Stomach smooth muscle (tissue), 2 donors: ENCODE data around the gene TEDDM1.
A peak's percentile ranks its signal among the peaks of the same experiment; 100 is the strongest.

Experiments used
- H3K27ac ChIP-seq: one replicate; pipeline ENCODE4 v1.7.0; 2013; ENCODE audit warnings: mild to moderate bottlenecking, low read length, inconsistent platforms
- H3K27me3 ChIP-seq, 2 donors: one replicate each; pipeline ENCODE4 v1.7.0; 2013; ENCODE audit warnings: low read length in 2 of 2; ENCODE audit not compliant: insufficient read depth in 2 of 2, control insufficient read depth in 1 of 2
- H3K36me3 ChIP-seq, 2 donors: one replicate each; pipeline ENCODE4 v1.7.0; 2013; ENCODE audit warnings: low read length in 2 of 2; ENCODE audit not compliant: control insufficient read depth in 2 of 2, insufficient read depth in 2 of 2
- H3K4me1 ChIP-seq: one replicate; pipeline ENCODE4 v1.7.0; 2013; ENCODE audit warnings: low read length; ENCODE audit not compliant: control insufficient read depth, insufficient read depth
- H3K4me3 ChIP-seq, 2 donors: one replicate each; pipeline ENCODE4 v1.7.0; 2013; ENCODE audit warnings: low read length in 2 of 2
- H3K9ac ChIP-seq, 2 donors: one replicate each; pipeline ENCODE4 v1.7.0; 2013; ENCODE audit warnings: low read length in 2 of 2, mild to moderate bottlenecking in 1 of 2
- H3K9me3 ChIP-seq, 2 donors: one replicate each; pipeline ENCODE4 v1.7.0; 2013; ENCODE audit warnings: low read length in 2 of 2; ENCODE audit not compliant: control insufficient read depth in 2 of 2
- donor health status: healthy.
- donor health status: Pancreatic carcinoma.

The TEDDM1 gene

DNA sequence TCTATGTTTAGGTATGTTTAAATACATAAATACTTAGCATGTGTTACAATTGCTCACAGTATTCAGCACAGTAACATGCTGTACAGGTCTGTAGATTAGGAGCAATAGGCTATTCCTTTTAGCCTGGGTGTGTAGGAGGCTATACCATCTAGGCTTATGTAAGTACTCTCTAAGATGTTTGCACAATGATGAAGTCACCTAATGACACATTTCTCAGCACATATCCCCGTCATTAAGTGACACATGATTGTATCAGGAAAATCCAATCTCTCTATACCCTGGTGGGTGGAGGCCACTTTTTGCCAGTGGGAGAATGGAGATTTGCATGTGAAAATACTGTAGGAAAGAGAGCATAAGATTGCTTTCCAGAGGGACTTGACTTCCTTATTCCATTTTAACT lies 5.5 kb upstream of the TEDDM1 start:
- H3K9ac ChIP-seq: no peak overlapping the region
- H3K27me3 ChIP-seq: peaks cover 0 to 5% of the 10 kb centered on the region in 2 donors
- H3K4me1 ChIP-seq: peaks cover 3% of the 10 kb centered on the region
- no peaks in the 10 kb centered on the region for H3K36me3 ChIP-seq
- no peak overlapping the region for H3K27ac ChIP-seq
- no peak overlapping the region for H3K4me3 ChIP-seq
- H3K9me3 ChIP-seq: peaks cover 0 to 4% of the 10 kb centered on the region in 2 donors

DNA sequence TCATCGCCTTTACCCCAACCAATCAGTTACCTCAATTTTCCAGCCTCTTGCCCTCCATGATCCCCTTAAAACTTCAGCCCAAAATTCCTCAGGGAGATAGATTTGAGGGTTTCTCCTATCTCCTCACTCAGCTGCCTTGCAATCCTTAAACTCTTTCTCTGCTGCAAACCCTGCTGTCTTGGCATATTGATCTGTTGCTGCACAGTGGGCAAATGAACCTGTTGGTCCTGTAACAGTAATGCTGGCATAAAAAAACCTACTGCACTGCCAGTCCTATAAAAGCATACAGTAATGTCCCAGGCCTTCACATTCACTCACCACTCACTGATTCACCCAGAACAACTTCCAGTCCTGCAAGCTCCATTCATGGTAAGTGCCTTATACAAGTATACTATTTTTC lies 5.1 kb upstream of the TEDDM1 start:
- H3K27ac ChIP-seq: no peak overlapping the region
- peaks cover 0 to 5% of the 10 kb centered on the region in 2 donors for H3K27me3 ChIP-seq
- H3K9ac ChIP-seq: no peak overlapping the region

DNA sequence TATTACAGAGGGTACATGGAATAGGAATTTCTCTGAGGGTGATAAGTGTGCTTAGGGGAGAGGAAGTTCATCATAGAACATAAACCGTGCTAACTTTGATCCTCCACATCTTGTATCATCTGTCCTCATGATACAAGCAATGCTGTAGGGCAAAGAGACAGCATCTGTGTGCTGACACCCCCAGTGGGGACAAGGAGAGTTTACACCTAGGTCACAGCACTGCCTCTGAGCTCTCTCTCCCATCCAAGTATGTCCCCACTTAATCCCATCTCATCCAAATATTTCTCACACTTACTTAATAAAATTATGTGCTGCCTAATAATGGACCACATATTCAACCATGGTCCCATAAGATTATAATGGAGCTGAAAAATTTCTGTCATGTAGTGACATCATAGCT lies 4.3 kb upstream of the TEDDM1 start:
- Histone ChIP-seq H3K9me3 (peaks cover 0 to 4% of the 10 kb centered on the region in 2 donors), H3K27me3 (peaks cover 0 to 5% of the 10 kb centered on the region in 2 donors), H3K9ac (no peak overlapping the region), H3K4me1 (no peaks in the 10 kb centered on the region), H3K36me3 (no peaks in the 10 kb centered on the region), H3K4me3 (no peak overlapping the region), H3K27ac (no peak overlapping the region)

More for the DNA sequence above, 5.1 kb upstream of the TEDDM1 start:
- H3K9me3 ChIP-seq: peaks cover 0 to 4% of the 10 kb centered on the region in 2 donors
- no peak overlapping the region for H3K4me3 ChIP-seq
- peaks cover 3% of the 10 kb centered on the region for H3K4me1 ChIP-seq
- no peaks in the 10 kb centered on the region for H3K36me3 ChIP-seq

DNA sequence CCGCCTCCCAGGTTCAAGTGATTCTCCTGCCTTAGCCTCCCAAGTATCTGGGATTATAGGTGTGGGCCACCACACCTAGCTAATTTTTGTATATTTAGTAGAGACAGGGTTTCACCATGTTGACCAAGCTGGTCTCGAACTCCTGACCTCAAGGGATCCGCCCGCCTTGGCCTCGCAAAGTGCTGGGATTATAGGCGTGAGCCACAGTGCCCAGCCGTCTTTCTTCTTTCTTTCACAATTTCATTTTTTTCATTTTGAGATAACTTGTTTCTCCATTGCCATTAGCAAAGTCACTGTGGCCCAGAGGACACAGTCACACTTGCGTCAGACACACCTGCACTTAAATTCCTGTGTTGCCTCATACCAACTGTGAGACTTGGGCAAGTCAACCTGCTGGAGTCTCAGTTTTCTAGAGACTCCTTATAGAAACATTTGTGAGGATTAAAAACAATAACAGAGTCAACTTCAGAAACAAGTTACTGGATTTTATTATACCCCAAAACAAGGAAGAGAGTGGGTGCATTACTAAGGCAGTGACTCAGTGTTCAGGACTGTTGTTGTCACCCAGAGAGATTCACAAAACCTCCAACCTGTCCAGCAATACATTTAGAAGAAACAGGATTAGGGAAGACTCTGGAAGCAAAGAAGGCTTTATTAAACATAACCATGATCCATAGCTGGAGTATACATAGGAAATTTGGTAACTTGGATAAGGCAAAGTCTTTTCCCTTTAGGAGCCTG lies 2.6 kb downstream of the TEDDM1 start:
- no peak overlapping the region for H3K27ac ChIP-seq
- H3K4me1 ChIP-seq: peaks cover 3% of the 10 kb centered on the region
- no peaks in the 10 kb centered on the region for H3K9me3 ChIP-seq
- no peaks in the 10 kb centered on the region for H3K27me3 ChIP-seq
- H3K4me3 ChIP-seq: no peak overlapping the region
- H3K36me3 ChIP-seq: no peaks in the 10 kb centered on the region
- no peak overlapping the region for H3K9ac ChIP-seq

DNA sequence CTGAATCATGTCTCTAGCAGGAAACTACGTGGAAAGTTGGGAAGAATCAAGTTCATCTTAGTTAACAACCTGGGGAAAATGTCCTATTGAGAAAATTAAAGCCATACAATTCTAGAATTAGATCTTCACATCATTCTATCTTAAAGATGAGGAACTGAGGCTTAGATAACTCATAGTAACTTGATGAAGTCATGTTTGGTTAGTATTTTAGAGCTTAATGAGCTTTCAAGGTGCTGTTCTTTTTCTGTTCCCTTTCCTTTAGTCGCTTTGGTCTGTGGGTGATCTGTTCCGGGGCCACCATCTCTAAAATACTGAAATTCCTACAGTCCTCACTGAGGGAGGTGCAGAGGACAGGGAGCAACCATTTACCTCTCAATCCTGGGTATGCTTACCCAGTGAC lies 4.6 kb downstream of the TEDDM1 start:
- H3K4me1 ChIP-seq: peaks cover 8% of the 10 kb centered on the region
- no peak overlapping the region for H3K27ac ChIP-seq
- no peaks in the 10 kb centered on the region for H3K9me3 ChIP-seq
- no peak overlapping the region for H3K4me3 ChIP-seq
- no peaks in the 10 kb centered on the region for H3K27me3 ChIP-seq
- H3K9ac ChIP-seq: no peak overlapping the region
- no peaks in the 10 kb centered on the region for H3K36me3 ChIP-seq

DNA sequence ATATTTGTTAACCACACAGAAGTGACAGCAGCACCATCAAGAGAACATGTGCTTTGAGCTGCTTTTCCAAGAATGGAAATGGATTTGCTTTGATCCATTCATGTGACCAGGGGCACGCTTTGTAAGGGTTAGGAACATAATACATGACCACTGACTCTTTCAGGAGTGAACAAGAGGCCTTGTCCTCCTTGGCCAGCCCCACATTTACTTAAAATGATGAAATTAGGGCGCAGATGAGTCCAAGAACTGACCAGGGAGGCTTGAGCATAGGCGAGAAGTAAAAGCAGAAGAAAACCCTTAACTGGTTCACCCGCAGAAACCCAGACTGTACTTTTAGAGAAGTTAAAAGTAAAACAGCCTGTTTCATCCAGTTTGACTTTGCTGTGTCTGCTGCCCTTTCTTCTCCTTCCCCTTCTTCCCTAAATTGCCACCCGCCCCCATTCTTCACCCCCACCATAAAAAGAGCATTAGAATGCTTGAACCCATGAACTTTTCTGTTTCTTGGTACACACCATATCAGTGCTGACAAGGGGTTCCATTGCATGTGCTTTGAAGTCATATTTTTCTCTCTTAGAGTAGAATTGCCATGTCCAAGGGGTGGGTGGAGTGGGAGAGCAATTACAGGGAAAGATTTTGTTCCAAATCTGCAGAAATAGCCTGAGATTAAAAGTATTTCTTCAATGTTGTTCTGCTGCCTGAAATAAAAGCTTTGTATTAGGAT lies 6.3 kb downstream of the TEDDM1 start:
- Histone ChIP-seq H3K4me1 (peaks cover 13% of the 10 kb centered on the region), H3K4me3 (no peak overlapping the region), H3K36me3 (no peaks in the 10 kb centered on the region), H3K9ac (no peak overlapping the region), H3K27me3 (no peaks in the 10 kb centered on the region), H3K9me3 (no peaks in the 10 kb centered on the region), H3K27ac (no peak overlapping the region)

DNA sequence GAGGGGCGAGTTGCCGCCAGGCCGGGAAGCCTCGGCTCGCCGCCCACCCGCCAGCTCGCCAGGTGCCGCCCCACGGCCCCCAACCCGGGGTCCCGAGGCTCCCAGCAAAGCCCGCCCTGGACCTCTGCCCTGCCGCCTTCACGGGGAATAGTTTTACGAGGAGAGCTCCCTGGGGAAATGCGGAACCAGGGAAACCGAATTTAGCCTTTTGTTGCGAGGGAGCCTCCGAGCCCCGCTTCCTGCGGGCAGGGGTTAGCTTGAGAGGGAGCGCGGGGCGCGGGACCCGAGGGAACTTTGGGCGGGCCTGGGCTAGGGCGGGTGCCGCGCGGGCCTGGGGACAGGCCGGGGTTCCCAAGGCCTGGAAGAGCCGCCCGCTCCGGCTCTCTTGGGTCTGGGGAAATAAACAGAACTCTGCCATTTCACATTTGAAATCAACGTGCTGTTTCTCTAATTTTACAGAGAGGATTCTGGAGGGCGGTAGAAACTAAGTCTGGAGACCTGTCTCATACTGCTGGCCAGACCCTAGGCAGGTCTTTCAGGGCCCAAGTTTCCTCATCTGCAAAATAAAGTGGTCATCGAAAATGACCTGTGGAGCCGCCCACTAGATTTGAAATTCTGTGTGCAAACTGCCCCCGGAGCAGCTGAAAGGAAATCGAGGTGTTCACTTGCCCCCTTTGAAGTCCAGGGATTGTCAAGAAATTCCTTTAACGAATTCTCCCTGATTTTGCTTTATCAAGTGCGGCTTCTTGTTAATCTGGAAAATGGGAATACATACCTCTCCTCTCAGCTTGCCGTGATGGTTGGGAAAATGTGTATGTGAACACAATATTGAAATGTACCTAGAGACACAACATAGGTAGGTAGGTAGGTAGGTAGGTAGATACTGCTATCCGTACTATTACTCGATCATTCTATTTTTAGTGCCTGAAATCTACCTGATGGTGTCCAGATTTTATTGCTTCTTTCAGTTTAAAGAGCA lies 8.1 kb downstream of the TEDDM1 start:
- peak overlapping the region; percentile 87 to 91 for H3K9ac ChIP-seq
- H3K9me3 ChIP-seq: no peaks in the 10 kb centered on the region
- H3K27ac ChIP-seq: peak overlapping the region; percentile 95
- peaks cover 8 to 13% of the 10 kb centered on the region in 2 donors for H3K36me3 ChIP-seq
- H3K27me3 ChIP-seq: no peaks in the 10 kb centered on the region
- H3K4me3 ChIP-seq: peak overlapping the region; percentile 66 to 97
- H3K4me1 ChIP-seq: peaks cover 18% of the 10 kb centered on the region

DNA sequence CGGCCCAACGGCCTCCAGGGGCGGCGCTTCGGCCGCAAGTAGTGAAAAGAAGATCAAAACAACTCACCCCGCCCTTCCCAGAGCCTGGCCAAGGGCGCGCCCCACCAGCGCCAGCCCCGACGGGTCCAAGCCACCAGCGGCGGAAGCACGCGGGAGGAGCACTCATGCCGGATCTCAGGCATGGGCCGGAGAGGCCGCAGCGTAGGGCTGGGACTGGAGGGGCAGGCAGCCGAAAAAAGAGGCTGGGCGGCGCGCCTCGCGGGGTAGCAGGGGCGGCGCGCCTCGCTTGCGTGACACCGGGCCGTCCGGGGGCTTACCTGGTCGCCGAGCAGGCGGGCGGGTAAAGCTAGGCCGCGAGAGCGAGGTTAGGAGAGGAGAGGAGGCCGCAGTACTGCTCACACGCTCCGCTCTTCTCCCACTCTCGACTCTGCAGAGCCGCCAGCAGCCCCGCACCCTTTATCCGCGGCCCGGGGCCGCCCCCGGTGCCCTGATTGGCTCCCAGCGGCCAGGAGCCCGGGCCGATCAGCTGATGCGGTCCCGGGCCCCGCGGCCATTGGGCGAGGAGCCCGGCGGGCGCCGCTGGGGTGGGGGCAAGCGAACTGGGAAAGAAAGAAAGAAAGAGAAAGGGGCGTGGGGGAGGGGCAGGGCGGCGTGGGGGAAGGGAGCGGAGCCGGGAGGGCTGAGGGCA lies 9.0 kb downstream of the TEDDM1 start, which contains the start of gene GLUL:
Gene GLUL (minus strand): TSS at position 429 of the 688 bp plus-strand sequence. CDS start 3,053 bp downstream, outside the sequence.
- no peaks in the 10 kb centered on the region for H3K9me3 ChIP-seq
- H3K27ac ChIP-seq: peak within 1 kb of the TSS; percentile 95
- no peaks in the 10 kb centered on the region for H3K27me3 ChIP-seq
- peaks cover 16 to 21% of the 10 kb centered on the region in 2 donors for H3K36me3 ChIP-seq
- H3K9ac ChIP-seq: peak within 1 kb of the TSS; percentile 90 to 91
- H3K4me1 ChIP-seq: peaks cover 14% of the 10 kb centered on the region
- peak within 1 kb of the TSS; percentile 85 to 97 for H3K4me3 ChIP-seq

DNA sequence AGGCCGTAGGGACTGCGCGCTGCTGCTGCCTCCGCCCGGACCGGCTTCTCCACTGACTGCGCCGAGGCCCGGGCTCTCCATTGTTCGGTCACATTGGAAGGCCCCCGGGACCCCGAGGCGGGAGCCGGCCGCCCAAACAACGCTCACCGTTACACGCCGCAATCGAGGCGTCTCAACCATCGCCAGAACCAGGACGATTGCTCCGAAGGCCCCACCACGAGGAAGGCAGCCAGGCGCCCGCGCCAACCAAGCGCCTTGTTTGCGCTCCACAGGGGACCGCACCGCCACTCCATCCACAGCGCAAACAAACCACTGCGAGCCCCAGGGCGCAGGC lies 9.5 kb downstream of the TEDDM1 start:
- Histone ChIP-seq H3K4me1 (peaks cover 14% of the 10 kb centered on the region), H3K4me3 (peak overlapping the region; percentile 85 to 97)

DNA sequence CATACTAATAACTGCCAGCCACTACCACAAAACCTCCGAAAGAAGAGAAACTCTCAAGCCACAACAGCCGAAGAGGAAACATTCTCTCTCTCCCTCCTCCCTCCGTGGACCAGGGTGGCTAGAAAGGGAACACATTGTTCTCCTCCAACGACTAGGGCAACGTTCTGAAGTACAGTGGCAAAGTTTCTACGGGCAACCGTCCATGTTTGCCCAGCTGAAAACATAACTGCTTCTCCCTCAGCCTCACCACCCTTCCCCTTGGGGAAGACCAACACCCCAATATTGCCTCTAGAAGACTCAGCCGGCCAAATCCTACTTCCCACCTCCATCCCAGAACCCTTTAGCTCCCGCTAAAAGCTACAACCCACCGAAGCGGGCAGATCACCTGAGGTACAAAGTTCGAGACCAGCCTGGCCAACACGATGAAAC lies 10.8 kb downstream of the TEDDM1 start:
- H3K9me3 ChIP-seq: no peaks in the 10 kb centered on the region
- H3K27ac ChIP-seq: peak overlapping the region; percentile 95
- peaks cover 14% of the 10 kb centered on the region for H3K4me1 ChIP-seq
- peak overlapping the region; percentile 85 to 97 for H3K4me3 ChIP-seq
- H3K36me3 ChIP-seq: peaks cover 34 to 38% of the 10 kb centered on the region in 2 donors
- H3K9ac ChIP-seq: peak overlapping the region; percentile 85 to 91
- H3K27me3 ChIP-seq: no peaks in the 10 kb centered on the region

More for the DNA sequence above, 9.5 kb downstream of the TEDDM1 start:
- Histone ChIP-seq H3K27ac (peak overlapping the region; percentile 95), H3K27me3 (no peaks in the 10 kb centered on the region), H3K9me3 (no peaks in the 10 kb centered on the region), H3K9ac (peak overlapping the region; percentile 90 to 91), H3K36me3 (peaks cover 22 to 26% of the 10 kb centered on the region in 2 donors)
